NT2/D1 (cell line): Measurements from ENCODE around the gene KRT38.

Source experiments
- YY1 ChIP-seq: IDR thresholded peaks from 2 replicates; pipeline ENCODE4 v1.6.1; 2011; ENCODE audit not compliant: insufficient read length, insufficient read depth
- ZNF274 ChIP-seq: IDR thresholded peaks from 2 replicates; pipeline ENCODE4 v1.6.1; 2011; ENCODE audit warnings: mild to moderate bottlenecking, low read depth, low read length

DNA sequence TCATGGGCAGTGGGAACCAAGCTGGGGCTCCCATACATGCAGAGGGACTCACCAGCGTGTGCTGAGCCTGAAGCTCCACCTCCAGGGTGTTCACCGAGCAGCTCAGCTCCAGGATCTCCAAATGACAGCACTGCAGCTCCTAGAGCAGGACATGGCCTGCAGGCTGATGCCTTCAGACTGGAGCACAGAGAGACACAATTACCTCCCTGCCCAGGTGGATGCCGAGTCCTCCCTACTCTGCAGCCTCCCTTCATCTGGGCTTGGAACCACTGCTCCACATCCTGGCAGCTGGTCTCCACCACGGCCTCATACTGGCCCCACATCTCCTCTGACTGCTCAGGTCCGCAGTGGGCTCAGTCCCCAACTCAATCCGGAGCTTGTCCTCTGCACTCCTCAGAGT, 8.2 kb upstream of the KRT38 start:
- TF ChIP-seq ZNF274, result no peak
- no peak for TF ChIP-seq YY1
